Tibial nerve (tissue), 4 donors: ENCODE measurements around the gene BLVRB.
"Not testable (repeated sequence)": the region's sequence is repeated elsewhere in the genome, so short reads cannot be mapped to it uniquely, and the experiment has no call there.

Source experiments
- EP300 ChIP-seq, 2 donors: sonication (generic); formaldehyde crosslinking; IDR thresholded peaks; one replicate each; pipeline ENCODE4 v1.6.1; 2017; ENCODE audit warnings: antibody characterized with exemption in 2 of 2, mild to moderate bottlenecking in 1 of 2
- POLR2A ChIP-seq, 2 donors: fragments of 450-650 bp; IDR thresholded peaks; one replicate each; pipeline ENCODE4 v1.6.1; 2017; ENCODE audit warnings: antibody characterized with exemption in 2 of 2, mild to moderate bottlenecking in 2 of 2, moderate library complexity in 2 of 2
- TF ChIP-seq, protein P1 (sequence below), 5 experiments: fragments of 200-600 bp in 3 of 5; fragments of 450-650 bp in 2 of 5; sonication (generic) in 3 of 5; IDR thresholded peaks; one replicate each; pipeline ENCODE4 v1.5.1; 2016 to 2019; ENCODE audit warnings: antibody characterized with exemption in 5 of 5, mild to moderate bottlenecking in 3 of 5, moderate library complexity in 2 of 5

GRCh38 chr19:40408598-40408925, 57.0 kb downstream of the BLVRB start:
- TF ChIP-seq, protein P1, sequence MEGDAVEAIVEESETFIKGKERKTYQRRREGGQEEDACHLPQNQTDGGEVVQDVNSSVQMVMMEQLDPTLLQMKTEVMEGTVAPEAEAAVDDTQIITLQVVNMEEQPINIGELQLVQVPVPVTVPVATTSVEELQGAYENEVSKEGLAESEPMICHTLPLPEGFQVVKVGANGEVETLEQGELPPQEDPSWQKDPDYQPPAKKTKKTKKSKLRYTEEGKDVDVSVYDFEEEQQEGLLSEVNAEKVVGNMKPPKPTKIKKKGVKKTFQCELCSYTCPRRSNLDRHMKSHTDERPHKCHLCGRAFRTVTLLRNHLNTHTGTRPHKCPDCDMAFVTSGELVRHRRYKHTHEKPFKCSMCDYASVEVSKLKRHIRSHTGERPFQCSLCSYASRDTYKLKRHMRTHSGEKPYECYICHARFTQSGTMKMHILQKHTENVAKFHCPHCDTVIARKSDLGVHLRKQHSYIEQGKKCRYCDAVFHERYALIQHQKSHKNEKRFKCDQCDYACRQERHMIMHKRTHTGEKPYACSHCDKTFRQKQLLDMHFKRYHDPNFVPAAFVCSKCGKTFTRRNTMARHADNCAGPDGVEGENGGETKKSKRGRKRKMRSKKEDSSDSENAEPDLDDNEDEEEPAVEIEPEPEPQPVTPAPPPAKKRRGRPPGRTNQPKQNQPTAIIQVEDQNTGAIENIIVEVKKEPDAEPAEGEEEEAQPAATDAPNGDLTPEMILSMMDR (IDR thresholded peaks at IDR 0.05) = not testable (repeated sequence)
- not testable (repeated sequence) for TF ChIP-seq POLR2A, EP300 (IDR thresholded peaks at IDR 0.05)
